Measurements from ENCODE around the gene CRYM.
"Not testable (repeated sequence)": the region's sequence is repeated elsewhere in the genome, so short reads cannot be mapped to it uniquely, and the experiment has no call there.

CRYM gene

GRCh38 chr16:21277045-21277926 is 804 bp downstream of the CRYM start:
- DNase-seq: no peak

GRCh38 chr16:21276090-21276489 is 2.0 kb downstream of the CRYM start:
- no peak for DNase-seq

DNA sequence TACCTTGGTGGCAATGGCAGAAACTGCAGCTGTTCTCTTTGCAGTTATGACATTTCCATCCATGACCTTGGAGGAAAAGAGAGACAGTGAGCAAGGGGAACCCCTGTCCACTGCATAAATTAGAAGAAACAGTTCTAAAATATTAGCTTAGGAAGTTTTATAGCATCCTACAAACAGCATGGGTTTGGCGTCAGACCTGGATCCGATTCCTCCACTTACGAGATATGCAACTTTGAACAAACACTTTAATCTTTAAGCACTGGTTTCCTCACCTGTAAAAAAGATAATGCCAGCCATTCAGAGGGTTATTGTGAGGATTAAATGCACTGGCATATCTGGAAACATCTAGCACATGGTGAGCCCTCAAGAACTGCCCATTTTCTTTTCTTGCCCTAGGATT is 2.6 kb downstream of the CRYM start:
- DNase-seq: no peak

DNA sequence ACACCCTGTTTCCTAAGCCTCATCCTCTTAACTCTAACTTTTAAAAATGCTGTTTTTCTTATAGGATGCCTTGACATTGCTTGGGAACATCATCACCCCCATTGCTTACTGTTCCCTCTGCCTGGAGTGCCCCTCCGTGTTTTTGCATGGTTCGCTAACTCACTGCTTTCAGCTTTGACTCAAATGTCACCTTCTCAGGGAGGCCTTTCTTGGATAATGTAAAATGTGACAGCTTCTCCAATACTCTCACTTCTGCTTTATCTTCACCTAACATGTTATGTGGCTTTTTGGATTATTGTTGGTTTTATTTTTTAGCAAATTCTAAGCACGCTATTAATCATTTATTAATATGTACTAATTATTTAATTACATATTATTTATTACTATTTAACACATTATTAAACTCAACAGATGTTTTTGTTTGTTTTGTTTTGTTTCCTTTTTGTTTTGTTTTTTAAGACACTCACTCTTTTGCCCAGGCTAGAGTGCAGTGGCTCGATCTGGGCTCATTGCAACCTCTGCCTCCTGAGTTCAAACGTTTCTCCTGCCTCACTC is 3.8 kb downstream of the CRYM start:
- DNase-seq: no peak

DNA sequence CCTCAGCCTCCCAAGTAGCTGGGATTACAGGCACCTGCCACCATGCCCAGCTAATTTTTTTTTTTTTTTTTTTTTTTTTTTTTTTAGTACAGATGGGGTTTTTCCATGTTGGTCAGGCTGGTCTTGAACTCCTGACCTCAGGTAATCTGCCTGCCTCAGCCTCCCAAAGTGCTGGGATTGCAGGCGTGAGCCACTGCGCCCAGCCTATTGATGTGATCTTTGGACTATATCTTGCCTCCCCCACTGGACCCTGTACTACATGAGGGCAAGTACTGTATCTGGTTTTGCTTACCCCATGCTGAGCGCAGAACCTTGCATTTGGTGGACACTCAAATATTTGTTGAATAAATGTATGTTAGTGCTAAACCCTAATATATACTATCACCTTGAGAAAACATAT is 5.3 kb downstream of the CRYM start:
- not testable (repeated sequence) for DNase-seq

DNA sequence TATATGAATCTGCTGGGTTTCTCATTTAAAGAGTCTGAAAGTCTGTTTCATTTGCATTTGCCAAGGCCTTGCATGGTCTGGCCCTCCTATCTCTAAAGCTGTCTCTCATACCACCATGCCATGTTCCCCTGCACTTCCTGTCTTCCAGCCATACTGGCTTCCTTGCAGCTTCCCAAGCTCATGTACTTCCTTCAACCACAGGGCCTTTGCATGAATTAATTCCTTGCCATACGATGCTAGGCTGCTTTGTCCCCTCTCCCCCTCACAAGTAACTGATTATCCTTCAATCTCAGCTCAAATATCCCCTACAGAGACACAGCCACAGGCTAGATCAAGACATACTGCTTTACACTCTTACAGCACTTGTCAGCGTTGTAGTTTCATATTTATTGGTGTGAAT is 5.8 kb downstream of the CRYM start:
- DNase-seq: no peak

DNA sequence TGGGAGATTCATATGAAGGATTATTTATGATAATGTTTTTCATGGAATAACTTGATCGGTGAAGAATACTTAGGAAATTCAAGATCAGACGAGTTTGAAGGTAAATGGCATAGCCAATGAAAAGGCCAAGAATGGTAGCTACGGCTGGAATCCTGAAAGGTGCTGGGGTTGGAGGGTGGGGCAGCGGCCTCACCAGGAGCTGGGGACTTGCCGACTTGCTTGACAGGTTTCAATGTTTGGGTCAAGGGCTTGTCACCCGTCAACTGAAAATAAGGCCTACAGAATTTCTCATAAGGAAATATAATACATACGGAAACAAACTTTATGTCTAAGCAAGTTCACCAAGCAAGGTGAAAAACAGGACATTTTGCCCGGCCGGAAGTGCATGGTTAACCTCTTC is 9.9 kb downstream of the CRYM start:
- DNase-seq: no peak

DNA sequence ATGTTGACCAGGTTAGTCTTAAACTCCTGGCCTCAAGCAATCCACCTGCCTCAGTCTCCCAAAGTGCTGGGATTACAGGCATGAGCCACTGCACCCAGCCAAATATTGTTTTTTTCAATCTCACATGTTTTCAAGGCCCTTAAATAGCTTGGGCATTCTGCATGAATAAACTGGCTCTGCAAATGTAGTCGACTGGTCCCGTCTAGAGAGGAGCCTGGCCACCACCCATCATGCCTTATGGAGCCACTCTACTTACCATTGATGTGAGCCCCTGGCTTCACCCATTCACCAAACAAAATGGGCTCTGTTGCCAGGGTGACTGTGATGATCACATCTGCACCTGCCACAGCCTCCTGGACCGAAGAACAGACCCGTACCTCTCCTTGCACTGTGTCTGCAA is 10.8 kb downstream of the CRYM start:
- no peak for DNase-seq

- DNase-seq: no peak
These were observed 12.8 kb downstream of the CRYM start for GRCh38 chr16:21265104-21265837.

- DNase-seq: no peak
These were observed 13.5 kb downstream of the CRYM start for GRCh38 chr16:21264571-21265036.

DNA sequence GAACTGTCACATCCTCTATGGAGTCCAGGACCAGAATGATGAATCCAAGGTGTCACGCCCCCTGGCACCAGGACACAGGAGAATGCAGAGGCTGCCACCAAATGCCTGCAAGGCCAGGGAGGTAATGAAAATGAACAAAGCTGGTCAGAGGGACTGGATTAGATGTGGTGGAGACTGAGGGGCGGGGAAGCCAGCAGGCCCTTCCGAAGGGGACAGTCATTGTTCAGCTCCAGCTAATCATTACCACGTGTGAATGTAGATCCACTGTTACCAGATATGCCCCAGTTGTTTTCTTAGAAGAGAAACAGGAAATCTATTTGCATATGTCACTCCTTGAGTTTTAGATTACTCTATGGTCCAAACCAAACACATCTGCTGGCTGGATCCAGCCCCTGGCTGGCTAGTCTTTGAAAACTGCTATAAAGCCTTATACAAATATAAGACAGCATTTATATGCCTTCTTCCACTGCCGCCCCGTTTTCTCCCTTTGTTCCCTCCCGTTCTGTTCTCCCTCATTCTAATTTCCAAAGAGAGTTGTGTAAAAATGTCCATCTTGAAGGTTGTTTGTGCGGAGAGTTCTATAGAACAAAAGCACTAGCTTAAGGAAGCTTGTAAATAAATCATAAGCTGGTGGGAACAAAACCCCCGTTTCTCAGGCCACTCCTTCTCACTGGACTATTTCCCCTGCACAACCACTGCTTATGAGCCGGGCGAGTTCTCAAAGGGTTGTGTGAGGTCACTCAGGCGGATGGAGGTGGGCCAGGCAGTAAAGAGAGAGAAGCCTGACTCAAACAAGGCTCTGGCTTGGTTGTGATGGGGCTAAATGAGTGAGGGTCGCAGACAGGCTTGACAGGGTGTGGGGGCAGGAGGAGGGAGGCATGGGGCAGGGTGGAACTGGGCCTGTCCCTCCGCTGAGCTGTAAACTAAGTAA is 14.2 kb downstream of the CRYM start:
- no peak for DNase-seq

GRCh38 chr16:21262779-21263639 is 15.1 kb downstream of the CRYM start:
- DNase-seq: no peak

DNA sequence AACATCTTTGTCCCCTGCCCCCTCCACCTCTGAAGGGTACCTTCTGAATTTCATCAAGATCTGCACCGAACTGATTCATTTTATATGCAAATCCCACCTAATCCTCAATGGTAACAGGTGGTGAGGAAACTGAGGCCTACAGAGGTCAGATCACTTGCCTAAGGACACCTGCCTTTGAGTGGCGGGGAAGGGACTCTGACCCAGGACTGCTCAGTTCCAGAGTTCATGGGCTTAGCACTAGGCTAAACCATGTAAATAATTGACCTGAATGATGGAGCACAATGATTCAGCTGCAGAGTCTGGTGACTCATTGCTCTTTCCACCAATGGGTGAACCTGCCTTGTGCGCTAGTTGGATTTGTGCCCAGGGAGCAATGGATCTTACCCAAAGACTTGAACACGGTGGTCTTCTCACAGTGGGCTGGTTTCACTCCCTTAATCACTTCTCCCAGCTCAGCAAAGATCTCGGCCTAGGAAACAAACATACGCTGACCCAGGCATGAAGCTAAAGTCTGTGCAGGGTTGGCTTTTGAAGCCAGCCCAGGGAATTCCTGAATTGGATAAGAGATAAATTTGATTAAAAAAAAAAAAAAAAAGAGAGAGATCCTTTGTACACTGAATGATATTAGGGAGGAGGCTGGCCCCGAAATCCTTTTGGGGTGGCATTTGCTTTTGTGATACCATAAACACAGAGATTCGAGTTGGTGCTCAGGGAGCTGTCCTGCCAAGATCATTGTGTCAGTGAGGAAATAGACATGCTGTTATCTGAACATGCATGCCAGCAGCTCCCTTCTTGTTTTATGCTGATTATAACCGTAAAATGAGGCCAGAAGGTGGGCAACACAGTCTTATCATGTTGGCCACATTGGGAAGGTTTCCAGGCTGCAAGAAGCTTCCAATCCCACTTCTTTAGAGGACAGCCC is 17.0 kb downstream of the CRYM start:
- DNase-seq: no peak

GRCh38 chr16:21257284-21257683 is 20.8 kb downstream of the CRYM start:
- no peak for DNase-seq

DNA sequence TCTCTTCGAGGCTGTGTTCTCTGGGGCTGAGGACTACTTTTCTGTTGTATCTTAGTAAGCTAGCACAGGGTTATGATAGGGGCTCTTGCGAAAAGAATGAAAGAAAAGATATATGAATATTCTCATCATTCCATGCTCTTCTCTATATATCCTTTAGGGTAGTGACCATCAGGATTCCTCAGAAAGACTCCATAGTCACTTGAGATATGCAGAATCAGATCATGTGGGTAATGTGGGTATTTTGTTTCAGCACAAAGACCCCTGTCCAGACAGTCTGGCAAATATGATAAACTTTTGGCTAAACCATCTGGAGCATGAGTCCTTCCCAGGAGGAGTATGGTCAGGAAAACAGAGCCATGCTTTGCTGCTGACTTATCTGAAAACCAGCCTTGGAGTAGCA is 21.5 kb downstream of the CRYM start:
- no peak for DNase-seq

DNA sequence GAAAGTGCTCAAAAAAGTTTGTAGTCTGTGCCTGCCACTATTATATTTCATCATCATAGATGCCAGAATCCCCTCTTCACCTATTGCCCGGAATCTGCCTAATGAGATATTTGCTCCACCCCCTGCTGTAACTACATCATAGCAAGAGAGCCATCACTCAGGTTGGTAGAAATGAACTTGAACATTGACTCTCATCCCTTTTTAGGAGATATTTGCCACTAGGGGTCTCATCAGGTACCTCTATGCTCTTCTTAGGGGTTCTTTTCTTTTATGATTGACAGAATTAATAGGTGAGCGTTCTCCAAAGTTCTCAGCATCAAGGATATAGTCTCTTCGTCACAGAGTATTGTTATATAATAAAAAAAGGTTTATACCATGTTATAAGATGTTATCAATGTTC is 24.6 kb downstream of the CRYM start:
- DNase-seq: no peak

GRCh38 chr16:21250072-21250923 is 27.8 kb downstream of the CRYM start:
- DNase-seq: no peak

DNA sequence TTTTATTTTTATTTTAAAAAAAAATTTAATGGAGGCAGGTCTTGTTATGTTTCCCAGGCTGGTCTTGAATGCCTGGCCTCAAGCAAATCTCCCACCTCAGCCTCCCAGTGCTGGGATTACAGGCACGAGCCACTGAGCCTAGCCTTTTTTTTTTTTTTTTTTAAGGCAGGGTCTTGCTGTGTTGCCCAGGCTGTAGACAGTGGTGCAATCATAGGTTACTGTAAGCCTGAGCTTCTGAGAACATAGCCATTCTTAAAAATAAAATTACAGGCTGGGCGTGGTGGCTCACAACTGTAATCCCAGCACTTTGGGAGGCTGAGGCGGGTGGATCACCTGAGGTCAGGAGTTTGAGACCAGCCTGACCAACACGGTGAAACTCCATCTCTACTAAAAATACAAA is 29.9 kb downstream of the CRYM start:
- not testable (repeated sequence) for DNase-seq

DNA sequence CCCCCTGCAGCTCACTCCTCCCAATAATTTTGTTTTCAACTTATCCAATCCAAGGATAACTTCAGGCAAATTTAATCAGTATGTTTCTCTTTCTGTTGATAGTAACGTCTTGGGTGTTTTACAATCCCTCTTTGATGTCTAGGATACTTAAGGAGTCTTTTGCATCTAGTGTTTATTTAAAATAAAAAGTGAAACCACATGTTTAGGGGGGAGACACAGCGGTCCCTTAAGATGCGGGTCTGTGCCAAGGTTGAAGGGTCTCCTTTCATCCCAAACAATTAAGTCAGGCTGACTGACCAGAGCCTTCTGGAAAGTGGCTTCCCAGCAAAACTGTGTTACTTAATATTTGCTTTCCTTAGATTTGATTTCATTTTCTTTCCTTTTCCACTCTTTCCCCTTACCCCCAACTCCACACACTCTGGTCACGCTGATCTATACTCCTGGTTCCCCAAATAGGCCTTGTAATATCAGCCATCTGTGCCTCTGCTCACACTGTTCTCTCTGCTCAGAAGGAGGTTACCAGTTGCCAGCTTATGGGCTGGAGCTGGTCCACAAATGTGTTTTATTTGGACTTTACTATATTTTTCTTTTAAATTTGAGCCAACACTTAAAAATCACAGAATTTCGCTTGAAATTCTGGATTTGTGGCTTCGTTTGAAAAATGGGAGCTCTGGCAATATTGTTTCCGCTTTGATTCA is 33.4 kb downstream of the CRYM start:
- no peak for DNase-seq

Data from cortex of kidney (tissue), 1 donor.